H7 (cell line): ENCODE results near the gene NCOA5. TPM values are rescaled to one million over a fixed set of nuclear protein-coding genes. Genes with fewer than 3 reads are reported as not detected.
A peak's percentile ranks its signal among the peaks of the same experiment; 100 is the strongest.

ENCODE experiments used
- DNase-seq: peaks from one replicate; pipeline ENCODE4 v3.0.0; 2012
- H3K27me3 ChIP-seq: 2 replicates; pipeline ENCODE4 v1.6.0; 2011; ENCODE audit warnings: mild to moderate bottlenecking, low read length; ENCODE audit not compliant: control insufficient read depth, insufficient read depth
- H3K36me3 ChIP-seq: replicated peaks from 2 replicates; pipeline ENCODE4 v1.5.1; 2011; ENCODE audit warnings: low read length; ENCODE audit not compliant: control insufficient read depth, insufficient read depth
- H3K4me3 ChIP-seq: 2 replicates; pipeline ENCODE4 v1.5.1; 2011; ENCODE audit warnings: low read depth, mild to moderate bottlenecking, control low read depth, low read length, moderate library complexity; ENCODE audit not compliant: insufficient read depth
- total RNA-seq: library from RNA; depleted of rRNA; stranded (reverse); fragments of >200 nt; shearing (Covaris generic); gene quantifications from 2 replicates; pipeline ENCODE4 v1.2.3, GENCODE V29; 2014

The NCOA5 gene
- total RNA-seq, 1 experiment from 2014 or later: 12.2 TPM

DNA sequence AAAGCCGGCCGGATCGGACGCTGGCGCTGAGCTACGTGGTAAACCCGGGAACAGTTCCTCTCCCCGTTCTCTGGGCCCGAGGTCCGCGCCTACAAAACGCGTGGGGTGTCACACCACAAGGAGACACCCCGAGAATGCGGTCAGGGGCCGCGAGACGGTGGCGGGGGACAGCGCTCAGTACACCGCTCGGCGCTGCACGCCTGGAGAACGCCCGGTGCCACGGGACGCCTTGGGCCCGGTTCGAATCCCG, 670 bp downstream of the NCOA5 start:
- no peak for DNase-seq
- H3K27me3 ChIP-seq: no peaks in the 10 kb centered on the region
- peak overlapping the region; percentile 95 for H3K4me3 ChIP-seq
- no peaks in the 10 kb centered on the region; the same call in 1 of the 2 replicates for H3K36me3 ChIP-seq

DNA sequence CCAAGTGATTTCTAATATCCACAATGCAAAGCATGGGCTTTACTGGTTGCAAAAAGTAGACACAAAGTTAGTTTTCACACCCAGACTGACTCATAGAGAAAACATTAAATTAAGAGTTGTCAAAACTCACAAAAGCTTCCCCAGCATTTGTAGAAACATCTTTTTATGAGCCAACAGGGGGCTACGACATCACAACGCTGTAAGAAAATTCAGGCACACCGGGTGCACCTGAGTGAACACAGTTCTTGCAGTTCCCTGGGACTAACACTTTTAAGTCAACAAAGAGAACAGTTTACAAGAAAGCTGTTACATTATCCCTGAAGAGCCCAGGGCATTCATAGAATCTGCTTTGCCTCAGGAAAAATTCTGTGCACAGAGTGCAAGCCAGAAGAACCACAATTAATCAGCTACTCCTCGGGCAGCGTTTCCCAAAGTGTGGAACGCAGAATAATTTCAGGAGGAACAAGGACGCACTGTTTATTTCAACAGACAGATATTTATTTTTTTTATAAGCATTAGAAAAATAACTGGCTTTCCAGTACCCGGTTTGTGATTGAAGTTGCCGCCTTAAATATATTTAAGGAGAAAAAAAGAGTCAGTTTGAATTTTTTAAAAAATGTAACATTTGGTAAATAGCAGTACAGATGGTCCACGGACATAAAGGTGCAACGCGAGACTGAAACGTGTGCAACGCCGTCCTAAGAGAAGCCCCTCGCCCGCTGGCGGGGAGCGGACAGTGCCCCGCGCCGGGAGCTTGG, 1.2 kb downstream of the NCOA5 start:
- H3K36me3 ChIP-seq: no peaks in the 10 kb centered on the region; the same call in 1 of the 2 replicates
- H3K4me3 ChIP-seq: peak overlapping the region; percentile 95
- no peaks in the 10 kb centered on the region for H3K27me3 ChIP-seq
- no peak for DNase-seq

DNA sequence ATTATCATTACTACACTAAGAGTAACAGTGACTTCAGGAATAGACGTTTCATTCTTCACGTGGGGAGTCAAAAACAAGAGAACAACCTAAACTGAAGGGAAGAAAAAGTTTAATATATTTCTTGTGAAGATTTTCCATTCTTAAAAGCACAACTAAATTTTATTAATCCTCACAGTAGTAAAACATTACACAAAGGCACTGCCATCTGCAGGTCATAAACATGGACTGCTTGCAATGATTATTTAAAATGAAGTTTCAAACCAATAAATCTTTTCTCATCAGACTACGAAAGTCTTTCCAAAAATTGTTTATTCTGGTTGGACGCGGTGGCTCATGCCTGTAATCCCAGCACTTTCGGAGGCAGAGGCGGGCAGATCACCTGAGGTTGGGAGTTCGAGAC, 2.6 kb downstream of the NCOA5 start:
- no peak overlapping the region for H3K4me3 ChIP-seq
- H3K36me3 ChIP-seq: no peaks in the 10 kb centered on the region; the same call in 1 of the 2 replicates
- DNase-seq: no peak

DNA sequence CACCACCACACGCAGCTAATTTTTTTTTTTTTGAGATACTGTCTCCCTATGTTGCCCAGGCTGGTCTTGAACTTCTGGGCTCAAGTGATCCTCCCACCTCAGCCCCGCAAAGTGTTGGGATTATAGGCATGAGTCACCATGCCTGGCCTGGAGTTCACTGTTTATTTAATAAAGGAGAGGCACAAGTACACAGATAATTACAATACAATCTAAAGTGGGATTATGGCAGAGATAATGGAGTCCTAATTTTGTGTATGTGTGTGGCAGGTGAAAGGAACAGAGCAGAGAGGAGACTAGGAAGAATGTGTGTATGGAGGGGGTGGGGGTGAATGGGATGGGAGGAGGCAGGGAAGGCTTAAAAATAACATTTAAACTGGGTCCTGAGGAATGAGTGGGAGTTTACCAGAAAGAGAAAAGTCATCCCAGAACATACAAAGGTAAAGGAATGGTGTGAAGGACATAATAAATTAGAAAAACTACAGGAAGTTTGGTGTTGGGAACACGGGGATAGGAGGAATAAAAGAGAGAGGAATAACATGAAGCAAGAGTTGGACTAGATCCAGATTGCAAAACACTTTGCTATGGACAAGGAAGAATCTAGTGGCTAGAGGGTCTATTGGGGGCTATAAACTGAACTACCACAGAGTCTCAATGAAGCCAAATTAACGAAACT, 4.4 kb downstream of the NCOA5 start:
- H3K27me3 ChIP-seq: no peaks in the 10 kb centered on the region
- H3K36me3 ChIP-seq: no peaks in the 10 kb centered on the region; the same call in 1 of the 2 replicates
- no peak for DNase-seq
- H3K4me3 ChIP-seq: no peak overlapping the region

More for the DNA sequence above, 2.6 kb downstream of the NCOA5 start:
- H3K27me3 ChIP-seq: no peaks in the 10 kb centered on the region

DNA sequence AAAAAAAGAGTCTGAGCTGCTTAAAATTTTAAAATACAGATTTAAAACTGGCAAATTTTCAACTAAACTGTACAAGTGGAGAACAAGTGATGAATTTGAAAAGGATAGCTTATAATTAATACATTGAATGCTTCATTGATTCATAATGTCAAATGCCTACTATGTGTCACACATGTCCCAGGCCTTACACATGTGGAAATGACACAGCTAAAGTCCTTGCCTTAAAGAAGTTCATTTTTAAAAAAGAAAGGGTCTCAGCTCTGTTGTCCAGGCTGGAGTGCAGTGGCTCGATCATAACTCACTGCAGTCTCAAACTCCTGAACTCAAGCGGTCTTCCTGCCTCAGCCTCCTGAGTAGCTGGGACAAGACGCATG, 5.0 kb downstream of the NCOA5 start:
- no peak overlapping the region for H3K4me3 ChIP-seq
- no peaks in the 10 kb centered on the region; the same call in 1 of the 2 replicates for H3K36me3 ChIP-seq
- DNase-seq: no peak
- no peaks in the 10 kb centered on the region for H3K27me3 ChIP-seq

DNA sequence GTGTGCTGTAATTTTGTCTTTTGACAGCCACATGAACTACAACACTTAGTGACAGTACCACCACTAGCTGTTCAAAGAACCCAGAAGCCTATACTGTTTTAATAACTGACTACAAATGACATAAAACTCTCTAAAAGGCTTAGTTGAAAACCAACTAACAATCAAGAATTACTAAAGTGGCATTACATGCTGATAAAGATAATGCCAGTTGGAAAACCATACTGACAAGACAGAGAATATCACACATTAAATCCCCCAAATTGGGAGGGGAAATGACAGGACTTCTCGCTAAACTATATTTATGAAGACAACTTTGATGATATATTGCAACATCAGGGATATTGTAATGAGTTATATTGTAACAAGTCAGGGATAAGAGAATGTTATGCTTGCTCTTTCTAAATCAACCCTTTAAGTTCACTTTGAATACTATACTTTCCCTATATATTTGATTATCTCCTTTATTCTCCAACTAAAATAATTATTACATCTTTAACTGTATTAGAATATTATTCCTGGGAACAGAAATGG, 6.2 kb downstream of the NCOA5 start:
- Histone ChIP-seq H3K36me3 (no peaks in the 10 kb centered on the region; the same call in 1 of the 2 replicates), H3K27me3 (no peaks in the 10 kb centered on the region)
- DNase-seq: no peak

DNA sequence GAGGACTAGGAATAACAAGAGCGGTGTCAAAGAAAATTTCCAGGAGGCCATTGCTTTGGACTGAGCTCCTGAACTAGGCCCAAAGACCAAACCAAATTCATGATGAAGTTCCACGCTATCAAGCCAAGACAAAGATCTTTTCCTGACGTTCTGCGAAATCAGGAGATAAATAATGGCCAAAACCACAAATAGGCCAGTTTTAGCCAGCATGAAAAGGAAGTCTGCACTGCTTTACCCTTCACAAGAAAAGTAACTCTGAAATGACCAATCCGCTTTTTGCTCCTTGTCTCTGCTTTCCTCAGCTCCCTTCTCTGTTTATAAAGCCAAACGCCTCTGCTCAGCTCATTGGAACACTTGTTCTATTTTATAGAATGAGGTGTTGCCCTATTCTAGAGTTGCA, 6.7 kb downstream of the NCOA5 start:
- no peak for DNase-seq
- Histone ChIP-seq H3K4me3 (no peak overlapping the region), H3K27me3 (no peaks in the 10 kb centered on the region), H3K36me3 (no peaks in the 10 kb centered on the region; the same call in 1 of the 2 replicates)

More for the DNA sequence above, 6.2 kb downstream of the NCOA5 start:
- no peak overlapping the region for H3K4me3 ChIP-seq

DNA sequence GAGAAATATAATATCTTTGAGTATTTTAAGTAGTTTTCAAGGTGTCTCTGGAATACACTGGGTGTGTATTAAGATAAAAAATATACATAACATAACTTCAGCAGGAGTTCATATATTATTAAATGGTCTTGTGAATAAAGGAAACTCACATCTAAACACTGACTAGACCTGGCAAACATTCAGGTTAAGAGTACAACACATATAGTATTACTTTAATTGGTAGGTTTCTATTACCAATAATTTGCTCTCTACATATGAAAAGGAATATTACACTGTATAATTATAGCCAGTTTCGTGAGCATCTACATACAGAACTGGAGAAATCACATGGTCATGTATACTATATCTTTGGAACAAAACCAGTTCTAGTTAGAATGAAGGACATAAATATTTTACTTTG, 8.7 kb downstream of the NCOA5 start:
- Histone ChIP-seq H3K36me3 (peaks cover 2% of the 10 kb centered on the region), H3K27me3 (no peaks in the 10 kb centered on the region), H3K4me3 (no peak overlapping the region)
- no peak for DNase-seq

DNA sequence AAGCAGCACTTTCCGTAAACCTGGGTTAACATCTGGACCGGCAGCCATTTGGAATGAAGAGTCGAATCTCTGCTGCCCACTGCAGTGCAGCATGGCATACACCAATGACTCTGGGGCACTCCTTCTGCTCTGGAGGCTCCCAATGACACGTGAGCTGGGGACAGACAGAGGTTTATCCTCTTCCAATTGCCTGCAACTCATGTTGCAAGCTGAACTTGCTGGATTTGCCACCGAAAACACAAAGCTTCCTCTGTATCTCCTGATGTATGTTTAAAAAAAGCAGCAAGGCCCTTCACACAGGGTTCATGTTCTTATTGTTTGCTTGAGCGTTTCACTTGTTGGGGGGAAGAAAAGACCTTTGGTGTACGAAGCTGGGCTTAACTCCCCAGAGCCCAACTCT, 10.8 kb downstream of the NCOA5 start:
- no peak for DNase-seq
- no peaks in the 10 kb centered on the region for H3K27me3 ChIP-seq
- H3K4me3 ChIP-seq: no peak overlapping the region
- peaks cover 2% of the 10 kb centered on the region for H3K36me3 ChIP-seq

DNA sequence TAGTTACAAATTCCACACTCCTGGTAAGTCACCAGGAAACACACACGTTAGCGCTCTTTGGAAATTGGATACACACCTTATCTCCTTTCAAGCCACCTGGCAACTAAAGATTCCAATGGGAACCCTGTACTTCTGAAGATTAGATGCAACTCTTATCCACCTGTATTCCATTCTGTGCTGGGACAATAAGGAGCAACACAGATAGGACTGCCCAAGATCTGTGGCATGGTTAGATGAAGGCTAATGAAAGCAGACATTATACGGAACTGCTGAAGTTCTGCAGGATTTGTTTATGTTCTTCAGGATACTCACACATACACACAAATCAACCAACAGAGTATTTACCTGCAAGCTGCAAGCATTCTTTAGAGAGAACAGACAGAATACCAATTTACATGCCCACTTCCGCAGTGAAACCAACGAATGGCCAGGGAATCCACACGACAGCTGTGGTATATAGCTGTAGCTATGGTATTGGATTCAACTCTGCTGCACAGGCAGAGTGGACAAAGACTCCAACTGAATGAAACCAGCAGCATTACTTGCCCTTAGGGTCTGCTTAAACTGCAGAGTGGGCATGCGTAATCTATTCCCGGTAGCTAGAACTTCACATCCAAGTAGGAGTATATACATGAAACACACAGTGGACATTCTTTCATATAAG, 12.0 kb downstream of the NCOA5 start:
- DNase-seq: no peak
- H3K4me3 ChIP-seq: no peak overlapping the region
- H3K27me3 ChIP-seq: no peaks in the 10 kb centered on the region
- H3K36me3 ChIP-seq: peaks cover 2% of the 10 kb centered on the region

DNA sequence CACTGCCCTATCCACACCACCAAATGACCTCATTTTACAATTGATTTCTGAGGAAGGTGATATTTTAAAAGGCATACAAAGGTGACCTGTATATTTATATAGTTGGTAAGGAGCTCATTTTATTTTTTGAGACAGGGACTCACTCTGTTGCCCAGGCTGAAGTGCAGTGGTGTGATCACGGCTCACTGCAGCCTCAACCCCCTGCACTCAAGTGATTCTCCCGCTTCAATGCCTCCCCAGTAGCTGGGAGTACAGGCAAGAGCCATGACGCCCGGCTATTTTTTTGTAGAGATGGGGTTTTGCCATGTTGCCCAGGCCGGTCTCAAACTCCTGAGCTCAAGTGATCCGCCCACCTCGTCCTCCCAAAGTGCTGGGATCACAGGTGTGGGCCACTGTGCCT, 13.0 kb downstream of the NCOA5 start:
- H3K27me3 ChIP-seq: no peaks in the 10 kb centered on the region
- H3K4me3 ChIP-seq: no peak overlapping the region
- DNase-seq: no peak
- peaks cover 2% of the 10 kb centered on the region for H3K36me3 ChIP-seq

DNA sequence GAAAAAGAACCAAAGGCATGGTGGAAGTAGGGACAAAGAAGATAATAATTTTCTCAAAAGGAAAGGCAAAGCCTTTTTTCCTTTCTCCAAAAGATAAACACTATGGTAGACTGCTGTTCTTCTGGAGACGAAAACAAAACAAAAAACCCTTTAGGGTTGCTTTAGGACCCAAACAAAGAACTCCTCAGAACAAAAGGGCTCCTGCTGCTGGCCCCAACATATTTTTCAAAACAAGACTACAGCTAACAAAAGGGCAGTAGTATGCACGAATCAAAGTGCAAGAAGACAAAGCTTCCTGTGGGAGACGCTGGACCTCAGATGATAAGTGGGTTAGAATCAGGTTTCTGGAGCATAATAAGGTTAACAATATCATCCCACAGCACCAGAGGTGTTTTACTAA, 15.8 kb downstream of the NCOA5 start:
- DNase-seq: no peak
- H3K4me3 ChIP-seq: no peak overlapping the region
- H3K36me3 ChIP-seq: peaks cover 2% of the 10 kb centered on the region
- no peaks in the 10 kb centered on the region for H3K27me3 ChIP-seq

DNA sequence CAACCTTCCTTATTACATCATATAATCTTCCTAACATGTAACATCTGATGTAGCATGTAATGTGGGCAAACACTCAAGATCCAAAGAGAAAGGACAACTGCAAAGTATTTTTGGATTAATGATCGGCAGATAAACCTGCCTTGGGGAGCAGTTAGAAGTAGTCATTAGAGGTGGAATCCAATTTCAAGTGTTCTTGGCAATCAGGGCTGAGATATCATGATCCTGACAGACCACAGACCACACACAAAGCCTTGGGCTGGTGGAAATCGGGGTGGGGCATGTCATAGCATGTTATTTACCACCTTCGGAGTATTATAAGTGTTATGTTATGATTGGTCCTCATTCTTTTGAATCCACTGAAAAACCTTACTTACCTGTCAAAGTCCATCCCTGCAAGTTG, 16.3 kb downstream of the NCOA5 start:
- Histone ChIP-seq H3K36me3 (peaks cover 2% of the 10 kb centered on the region), H3K27me3 (no peaks in the 10 kb centered on the region), H3K4me3 (no peak overlapping the region)
- no peak for DNase-seq

DNA sequence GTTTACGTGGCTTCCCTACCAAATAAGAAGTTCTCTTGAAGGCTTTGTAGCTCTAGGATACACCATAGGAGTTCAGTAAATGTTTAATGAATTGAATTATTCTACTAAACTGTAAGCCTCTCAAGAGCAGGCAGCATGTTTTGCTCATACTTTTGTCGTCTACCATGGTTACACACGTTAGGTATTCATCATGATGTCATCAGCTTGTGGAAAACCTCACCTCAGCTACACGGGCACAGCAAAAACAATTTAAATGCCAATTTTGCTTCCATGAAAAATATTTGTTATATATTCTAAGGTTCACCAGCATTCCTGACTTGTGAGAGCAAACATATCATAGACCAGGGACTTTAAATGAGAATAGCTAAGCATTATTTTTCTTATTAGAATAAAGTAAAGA, 16.7 kb downstream of the NCOA5 start:
- no peak for DNase-seq
- Histone ChIP-seq H3K27me3 (no peaks in the 10 kb centered on the region), H3K4me3 (no peak overlapping the region), H3K36me3 (peaks cover 2% of the 10 kb centered on the region)

DNA sequence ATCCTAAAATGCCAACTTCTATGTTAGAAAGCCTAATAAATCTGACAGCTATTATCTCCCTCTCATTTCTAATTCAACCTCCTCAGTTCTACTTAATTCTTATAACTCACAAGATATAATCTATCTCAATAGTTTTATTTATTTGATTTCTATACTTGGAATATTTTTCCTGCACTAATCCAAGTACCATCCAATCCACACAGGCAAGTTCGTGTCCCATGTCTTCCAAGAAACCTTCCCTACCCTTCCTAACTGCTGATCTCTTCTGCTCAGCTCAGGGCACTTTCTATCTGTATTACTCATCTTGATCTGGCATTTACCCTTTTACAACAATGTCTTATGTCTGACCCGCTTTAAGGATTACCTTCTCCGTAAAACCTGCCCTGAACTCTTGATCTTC, 18.2 kb downstream of the NCOA5 start:
- Histone ChIP-seq H3K27me3 (no peaks in the 10 kb centered on the region), H3K36me3 (peaks cover 2% of the 10 kb centered on the region), H3K4me3 (no peak overlapping the region)
- DNase-seq: no peak
